CD4-positive, alpha-beta memory T cell (primary cell): ENCODE results near the gene EXOSC2. TPM values are rescaled to one million over a fixed set of nuclear protein-coding genes. Genes with fewer than 3 reads are reported as not detected.

Source experiments
- polyA plus RNA-seq, 2 donors: library from polyadenylated mRNA; unstranded; fragments of 300-500 nt; fragmentation: Illumina TruSeq; gene quantifications; one replicate each; pipeline ENCODE4 v1.2.3, GENCODE V29; 2021
- total RNA-seq, 2 experiments: library from RNA; stranded (reverse); gene quantifications; one replicate each; pipeline ENCODE4 v1.2.3, GENCODE V29; 2021

Gene EXOSC2
- total and polyA plus RNA-seq, 4 experiments from 2014 or later, result 22.6 to 60.8 (median 39.6) TPM

Other genes with a start within 250 kb of the EXOSC2 start
- gene ASS1, start 248.8 kb upstream of the EXOSC2 start, total RNA-seq, result not detected
- gene ASS1, start 248.8 kb upstream of the EXOSC2 start, polyA plus RNA-seq, result not detected
- gene FUBP3, start 114.2 kb upstream of the EXOSC2 start, total RNA-seq, result 10 to 100 TPM; 45.5 to 46.5 TPM
- 10 to 100 TPM; 27.6 to 35.2 TPM for gene FUBP3, start 114.2 kb upstream of the EXOSC2 start, polyA plus RNA-seq
- gene PRDM12, start 29.2 kb upstream of the EXOSC2 start, total RNA-seq, result not detected
- gene PRDM12, start 29.2 kb upstream of the EXOSC2 start, polyA plus RNA-seq, result under 1 TPM in 1 of 2 donors, not detected in 1; 0.11 TPM
- 10 to 100 TPM; 31.6 to 34.4 TPM for gene ABL1, start 141.5 kb downstream of the EXOSC2 start, total RNA-seq
- 10 to 100 TPM in 1 of 2 donors, 1 to 10 TPM in 1; 3.2 to 14.4 TPM for gene ABL1, start 141.5 kb downstream of the EXOSC2 start, polyA plus RNA-seq
- not detected for gene QRFP, start 203.0 kb downstream of the EXOSC2 start, total RNA-seq
- not detected for gene QRFP, start 203.0 kb downstream of the EXOSC2 start, polyA plus RNA-seq
- not detected for gene FIBCD1, start 245.5 kb downstream of the EXOSC2 start, total RNA-seq
- gene FIBCD1, start 245.5 kb downstream of the EXOSC2 start, polyA plus RNA-seq, result not detected